BLaER1 treated with 17β-estradiol and CSF1 and Interleukin-3, amounts not matched to agents 10 nM and 100 nM (cell line): ENCODE results near the gene BLMH.

ENCODE experiments used
- H3K27ac ChIP-seq, 11 experiments: shearing (Covaris generic); formaldehyde crosslinking; 2 replicates each; pipeline ENCODE4 v1.8.1; 2022
- H3K27me3 ChIP-seq, 11 experiments: shearing (Covaris generic); formaldehyde crosslinking; 2 replicates each; pipeline ENCODE4 v1.8.1; 2022
- H3K36me3 ChIP-seq, 11 experiments: shearing (Covaris generic); formaldehyde crosslinking; 2 replicates each; pipeline ENCODE4 v1.8.1; 2022
- H3K4me1 ChIP-seq, 10 experiments: shearing (Covaris generic); formaldehyde crosslinking; 2 replicates each; pipeline ENCODE4 v1.8.1; 2022
- H3K4me2 ChIP-seq, 11 experiments: shearing (Covaris generic); formaldehyde crosslinking; 2 replicates each; pipeline ENCODE4 v1.8.1; 2022
- H3K4me3 ChIP-seq, 10 experiments: shearing (Covaris generic); formaldehyde crosslinking; 2 replicates each; pipeline ENCODE4 v1.8.1; 2022
- H3K9ac ChIP-seq, 11 experiments: shearing (Covaris generic); formaldehyde crosslinking; 2 replicates each; pipeline ENCODE4 v1.8.1; 2022
- H3K9me3 ChIP-seq, 11 experiments: shearing (Covaris generic); formaldehyde crosslinking; replicated peaks in 1 of 11; 2 replicates each; pipeline ENCODE4 v1.8.1; 2022
- H4K20me1 ChIP-seq, 11 experiments: shearing (Covaris generic); formaldehyde crosslinking; 2 replicates each; pipeline ENCODE4 v1.8.1; 2022
- Cebpa-rat ChIP-seq, 11 experiments: shearing (Covaris generic); IDR thresholded peaks; 2 replicates each; pipeline ENCODE4 v1.8.1; 2022

The BLMH gene

DNA sequence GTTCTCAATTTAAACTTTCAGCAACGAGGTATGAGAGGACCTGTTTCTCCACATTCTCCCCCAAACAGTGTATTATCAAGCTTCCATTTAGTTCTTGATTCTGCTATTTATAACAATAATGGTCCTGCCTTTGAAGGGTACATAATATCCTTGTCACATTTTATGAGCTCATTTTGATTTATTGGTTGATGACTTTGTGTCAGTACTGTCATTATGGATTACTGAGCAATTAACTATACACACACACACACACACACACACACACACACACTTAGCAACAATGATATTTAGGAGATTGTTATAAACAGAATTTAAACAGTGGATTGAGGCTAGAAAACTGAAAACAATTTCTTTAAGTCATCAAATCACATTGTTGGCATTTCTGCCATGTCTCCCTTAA is 35.1 kb upstream of the BLMH start:
- no peak overlapping the region for H3K4me3 ChIP-seq
- no peaks in the 10 kb centered on the region for H3K27me3 ChIP-seq
- peak overlapping the region in 4 of 11 experiments; percentile 22 to 50 (median 30); a peak in 6 of 22 replicates for H3K4me2 ChIP-seq
- no peaks in the 10 kb centered on the region for H3K36me3 ChIP-seq
- peaks cover 23 to 52% (median 43%) of the 10 kb centered on the region in 10 experiments for H3K4me1 ChIP-seq
- TF ChIP-seq Cebpa-rat (IDR thresholded peaks at IDR 0.05) = no peak
- H4K20me1 ChIP-seq = no peaks in the 10 kb centered on the region
- H3K9me3 ChIP-seq = no peaks in the 10 kb centered on the region
- no peak overlapping the region for H3K9ac ChIP-seq
- no peak overlapping the region for H3K27ac ChIP-seq

DNA sequence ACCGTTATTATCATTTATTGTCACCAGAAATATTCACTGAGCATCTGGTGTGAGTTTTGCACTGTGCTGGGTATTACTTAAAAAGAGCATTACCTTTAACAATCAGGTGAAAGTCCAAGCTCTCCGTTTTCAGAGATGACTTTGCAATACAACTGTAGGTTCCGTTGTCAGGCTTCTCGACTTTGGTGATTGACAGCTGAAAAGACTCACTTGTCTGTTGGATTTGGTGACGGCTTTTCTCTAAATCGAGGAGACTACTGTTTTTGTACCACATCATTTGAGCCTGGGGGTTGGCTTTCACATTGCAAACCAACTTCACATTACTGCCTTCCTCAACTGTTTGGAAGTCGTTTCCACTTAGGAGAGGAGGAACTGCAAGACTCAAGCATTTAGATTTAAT is 33.0 kb upstream of the BLMH start:
- H4K20me1 ChIP-seq = no peaks in the 10 kb centered on the region
- H3K27ac ChIP-seq = no peak overlapping the region
- no peaks in the 10 kb centered on the region for H3K36me3 ChIP-seq
- H3K4me3 ChIP-seq = no peak overlapping the region
- H3K4me1 ChIP-seq = peaks cover 16 to 40% (median 28%) of the 10 kb centered on the region in 10 experiments
- H3K4me2 ChIP-seq = peak overlapping the region in 9 of 11 experiments; percentile 50 to 70 (median 63); a peak in 13 of 22 replicates
- no peak for TF ChIP-seq Cebpa-rat (IDR thresholded peaks at IDR 0.05)
- no peak overlapping the region for H3K9ac ChIP-seq
- H3K27me3 ChIP-seq = no peaks in the 10 kb centered on the region
- no peaks in the 10 kb centered on the region for H3K9me3 ChIP-seq

DNA sequence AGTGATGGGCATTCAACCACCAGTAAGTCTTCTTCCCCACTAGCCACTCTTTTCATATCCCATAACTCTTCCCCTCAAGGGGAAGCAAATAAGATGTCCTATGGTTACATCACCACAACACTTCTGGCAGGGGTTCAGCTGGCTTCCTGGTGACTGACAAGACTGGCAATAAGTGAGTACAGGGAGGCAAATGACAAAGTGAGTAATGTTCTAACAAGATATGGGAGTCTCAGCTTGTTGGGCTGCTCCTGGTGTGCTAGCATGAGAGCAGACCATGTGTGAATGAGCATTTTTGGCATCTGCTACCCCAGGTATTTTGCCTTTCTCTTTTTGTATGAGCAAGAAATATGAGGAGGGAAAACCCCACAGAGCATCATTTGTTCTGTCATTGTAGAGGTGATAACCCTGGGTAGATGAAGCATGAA is 32.2 kb upstream of the BLMH start:
- no peaks in the 10 kb centered on the region for H4K20me1 ChIP-seq
- no peak overlapping the region for H3K4me3 ChIP-seq
- TF ChIP-seq Cebpa-rat (IDR thresholded peaks at IDR 0.05) = no peak
- H3K9ac ChIP-seq = no peak overlapping the region
- 0 out of 22 replicates have a peak overlapping the region, but pooled peaks of 2 of the 11 experiments have one; percentile 1 to 4 for H3K27ac ChIP-seq
- H3K9me3 ChIP-seq = no peaks in the 10 kb centered on the region
- peaks cover 16 to 37% (median 28%) of the 10 kb centered on the region in 10 experiments for H3K4me1 ChIP-seq
- peak overlapping the region; percentile 48 to 70 (median 63) for H3K4me2 ChIP-seq
- H3K27me3 ChIP-seq = no peaks in the 10 kb centered on the region
- no peaks in the 10 kb centered on the region for H3K36me3 ChIP-seq

DNA sequence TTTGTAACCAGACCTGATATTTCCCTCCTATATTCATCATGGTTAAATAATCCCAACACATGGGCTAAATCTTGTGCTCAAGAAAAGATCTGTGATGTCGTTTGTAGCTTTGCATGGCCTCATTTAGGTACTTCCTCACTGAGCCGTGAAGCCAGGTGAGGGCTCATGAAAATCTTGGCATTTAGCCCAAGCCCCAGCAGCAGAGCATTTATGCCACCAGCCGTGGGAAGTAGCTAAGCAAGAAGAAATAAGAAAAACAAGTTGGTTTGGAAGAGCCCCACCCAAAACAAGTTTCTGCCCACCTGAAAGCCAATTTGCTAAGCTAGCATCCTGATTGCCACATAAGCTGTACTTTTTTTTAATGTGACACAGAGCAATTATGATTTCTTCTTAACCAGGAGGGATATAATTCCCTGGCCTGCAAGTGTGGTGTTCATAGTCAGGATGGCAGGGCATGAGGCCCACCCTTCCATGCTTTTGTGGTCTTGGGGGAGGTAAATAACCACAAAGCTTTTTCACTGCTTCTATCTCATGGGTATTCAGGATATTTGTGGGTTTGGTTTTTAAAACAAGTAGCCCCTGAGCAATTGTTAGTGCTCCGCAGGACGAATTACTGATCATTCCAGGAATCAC is 31.6 kb upstream of the BLMH start:
- no peaks in the 10 kb centered on the region for H4K20me1 ChIP-seq
- no peak for TF ChIP-seq Cebpa-rat (IDR thresholded peaks at IDR 0.05)
- no peaks in the 10 kb centered on the region for H3K9me3 ChIP-seq
- H3K36me3 ChIP-seq = no peaks in the 10 kb centered on the region
- peak overlapping the region in 1 of 11 experiments; percentile 4; a peak in 2 of 22 replicates for H3K27ac ChIP-seq
- no peaks in the 10 kb centered on the region for H3K27me3 ChIP-seq
- no peak overlapping the region for H3K9ac ChIP-seq
- peaks cover 16 to 32% (median 28%) of the 10 kb centered on the region in 10 experiments for H3K4me1 ChIP-seq
- H3K4me2 ChIP-seq = peak overlapping the region; percentile 48 to 70 (median 63)
- H3K4me3 ChIP-seq = no peak overlapping the region

GRCh38 chr17:30321314-30321713 is 29.6 kb upstream of the BLMH start:
- Histone ChIP-seq H3K36me3 (no peaks in the 10 kb centered on the region), H4K20me1 (no peaks in the 10 kb centered on the region), H3K4me3 (no peak overlapping the region), H3K4me2 (no peak overlapping the region), H3K9ac (no peak overlapping the region), H3K27ac (no peak overlapping the region), H3K4me1 (peaks cover 16 to 23% (median 22%) of the 10 kb centered on the region in 10 experiments), H3K27me3 (no peaks in the 10 kb centered on the region), H3K9me3 (no peaks in the 10 kb centered on the region)
- TF ChIP-seq Cebpa-rat (IDR thresholded peaks at IDR 0.05) = no peak

DNA sequence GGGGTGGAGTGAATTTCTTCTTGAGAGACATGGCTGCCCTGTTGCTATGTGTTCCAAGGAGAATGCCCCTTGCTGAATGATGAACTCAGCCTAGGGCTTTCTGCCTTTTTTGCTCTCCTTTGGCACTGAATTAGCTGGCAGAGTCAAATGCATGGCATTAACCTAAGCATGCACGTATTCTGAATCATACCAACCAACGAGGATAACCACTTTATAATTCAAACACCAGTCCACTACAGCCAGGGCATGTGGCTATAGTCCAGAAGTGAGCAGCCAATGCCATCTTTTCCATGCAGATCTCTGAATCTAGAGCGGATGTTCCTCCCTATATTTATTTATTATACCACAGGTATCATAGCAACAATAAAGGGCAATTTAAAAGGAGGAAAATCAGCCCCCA is 26.4 kb upstream of the BLMH start:
- Histone ChIP-seq H3K27me3 (no peaks in the 10 kb centered on the region), H4K20me1 (no peaks in the 10 kb centered on the region), H3K9me3 (no peaks in the 10 kb centered on the region), H3K9ac (no peak overlapping the region), H3K27ac (no peak overlapping the region), H3K4me3 (no peak overlapping the region), H3K4me1 (peaks cover 4 to 7% (median 6%) of the 10 kb centered on the region in 10 experiments), H3K36me3 (no peaks in the 10 kb centered on the region), H3K4me2 (no peak overlapping the region)
- TF ChIP-seq Cebpa-rat (IDR thresholded peaks at IDR 0.05) = no peak

- no peaks in the 10 kb centered on the region for H4K20me1 ChIP-seq
- H3K9ac ChIP-seq = no peak overlapping the region
- no peak overlapping the region for H3K4me2 ChIP-seq
- H3K27ac ChIP-seq = no peak overlapping the region
- no peak overlapping the region for H3K4me3 ChIP-seq
- no peaks in the 10 kb centered on the region for H3K27me3 ChIP-seq
- no peaks in the 10 kb centered on the region for H3K9me3 ChIP-seq
- no peak for TF ChIP-seq Cebpa-rat (IDR thresholded peaks at IDR 0.05)
- no peaks in the 10 kb centered on the region for H3K36me3 ChIP-seq
- H3K4me1 ChIP-seq = no peaks in the 10 kb centered on the region
Measured at GRCh38 chr17:30316736-30317135, 25.0 kb upstream of the BLMH start.

GRCh38 chr17:30315106-30315505 is 23.4 kb upstream of the BLMH start:
- H3K4me2 ChIP-seq = no peak overlapping the region
- H3K9ac ChIP-seq = no peak overlapping the region
- H3K4me1 ChIP-seq = no peaks in the 10 kb centered on the region
- H3K27ac ChIP-seq = no peak overlapping the region
- no peaks in the 10 kb centered on the region for H3K27me3 ChIP-seq
- H3K36me3 ChIP-seq = no peaks in the 10 kb centered on the region
- TF ChIP-seq Cebpa-rat (IDR thresholded peaks at IDR 0.05) = no peak
- no peak overlapping the region for H3K4me3 ChIP-seq
- no peaks in the 10 kb centered on the region for H4K20me1 ChIP-seq
- no peaks in the 10 kb centered on the region for H3K9me3 ChIP-seq

- H3K9me3 ChIP-seq = no peaks in the 10 kb centered on the region
- H3K27ac ChIP-seq = no peak overlapping the region
- H3K4me2 ChIP-seq = no peak overlapping the region
- H3K4me3 ChIP-seq = no peak overlapping the region
- no peak for TF ChIP-seq Cebpa-rat (IDR thresholded peaks at IDR 0.05)
- H3K27me3 ChIP-seq = no peaks in the 10 kb centered on the region
- no peak overlapping the region for H3K9ac ChIP-seq
- no peaks in the 10 kb centered on the region for H4K20me1 ChIP-seq
- H3K4me1 ChIP-seq = no peaks in the 10 kb centered on the region
- no peaks in the 10 kb centered on the region for H3K36me3 ChIP-seq
Measured at GRCh38 chr17:30314474-30314873, 22.7 kb upstream of the BLMH start.

DNA sequence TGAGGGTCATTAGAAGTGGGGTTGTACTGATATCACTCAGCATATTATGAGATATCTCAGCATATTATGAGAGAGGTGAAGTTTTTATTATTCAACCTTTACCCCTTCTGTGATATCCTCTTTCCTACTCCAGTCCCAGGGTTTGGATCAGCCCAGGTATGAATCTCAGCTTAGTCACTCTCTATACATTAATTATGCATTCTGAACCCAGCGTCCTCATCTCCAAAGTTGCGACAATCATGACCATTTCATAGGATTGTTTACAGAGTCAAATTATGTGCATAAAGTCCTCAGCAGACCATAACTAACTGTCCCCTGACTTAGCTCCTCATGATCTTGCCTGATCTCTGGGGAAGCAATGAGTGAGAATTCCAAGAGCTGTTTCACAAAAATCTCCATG is 20.5 kb upstream of the BLMH start:
- no peak overlapping the region for H3K4me2 ChIP-seq
- H3K36me3 ChIP-seq = no peaks in the 10 kb centered on the region
- H3K9me3 ChIP-seq = no peaks in the 10 kb centered on the region
- H3K27ac ChIP-seq = no peak overlapping the region
- H4K20me1 ChIP-seq = no peaks in the 10 kb centered on the region
- no peaks in the 10 kb centered on the region for H3K27me3 ChIP-seq
- no peak overlapping the region for H3K9ac ChIP-seq
- no peak for TF ChIP-seq Cebpa-rat (IDR thresholded peaks at IDR 0.05)
- no peak overlapping the region for H3K4me3 ChIP-seq
- no peaks in the 10 kb centered on the region for H3K4me1 ChIP-seq
